ENCODE measurements around the gene MTA2.

GRCh38 chr11:62612366-62613290 lies 11.0 kb upstream of the MTA2 start, which contains the start of the genes EML3 and ROM1:
- TF ChIP-seq POLR2A (IDR thresholded peaks at IDR 0.05) = peak in 1 of 2 donors; percentile 32
- peak; percentile 71 to 99 (median 86) for TF ChIP-seq CTCF (IDR thresholded peaks at IDR 0.05)

Measured in uterus (tissue), 2 donors.